ACC112 (cell line): Measurements from ENCODE around the gene DLX6.

Experiments used
- H2AFZ ChIP-seq: fragments of 200-600 bp; sonication (generic); one replicate; pipeline ENCODE4 v1.6.0; 2017; ENCODE audit warnings: antibody characterized with exemption, low read length; ENCODE audit not compliant: unreplicated experiment
- H3K27ac ChIP-seq: fragments of 200-600 bp; sonication (generic); 2 replicates; pipeline ENCODE4 v1.5.1; 2014; ENCODE audit warnings: low read depth, mild to moderate bottlenecking, antibody characterized with exemption, low read length, moderate library complexity
- H3K27me3 ChIP-seq: fragments of 200-600 bp; sonication (generic); 2 replicates; pipeline ENCODE4 v1.6.1; 2014; ENCODE audit warnings: mild to moderate bottlenecking, antibody characterized with exemption, low read length, moderate library complexity, mixed read lengths; ENCODE audit not compliant: insufficient read depth
- H3K36me3 ChIP-seq: fragments of 200-600 bp; sonication (generic); 2 replicates; pipeline ENCODE4 v1.6.1; 2016; ENCODE audit warnings: mild to moderate bottlenecking, antibody characterized with exemption, low read length, moderate library complexity, mixed read lengths; ENCODE audit not compliant: insufficient read depth
- H3K4me1 ChIP-seq: fragments of 200-600 bp; sonication (generic); one replicate; pipeline ENCODE4 v1.6.1; 2016; ENCODE audit warnings: low read length, mixed read lengths; ENCODE audit not compliant: insufficient read depth, unreplicated experiment, control insufficient read depth
- H3K4me3 ChIP-seq: fragments of 200-600 bp; sonication (generic); 2 replicates; pipeline ENCODE4 v1.5.1; 2014; ENCODE audit warnings: mild to moderate bottlenecking, low read depth, low read length
- H3K79me2 ChIP-seq: fragments of 200-600 bp; sonication (generic); one replicate; pipeline ENCODE4 v1.6.0; 2016; ENCODE audit warnings: low read length; ENCODE audit not compliant: control insufficient read depth, unreplicated experiment, insufficient read depth

DLX6 gene

GRCh38 chr7:97012365-97013133 is 7.2 kb downstream of the DLX6 start:
- Histone ChIP-seq H2AFZ (no peak overlapping the region), H3K79me2 (no peaks in the 10 kb centered on the region), H3K27ac (no peak overlapping the region), H3K4me1 (peaks cover 4% of the 10 kb centered on the region), H3K36me3 (no peaks in the 10 kb centered on the region), H3K4me3 (no peak overlapping the region), H3K27me3 (peaks cover 35% of the 10 kb centered on the region)

DNA sequence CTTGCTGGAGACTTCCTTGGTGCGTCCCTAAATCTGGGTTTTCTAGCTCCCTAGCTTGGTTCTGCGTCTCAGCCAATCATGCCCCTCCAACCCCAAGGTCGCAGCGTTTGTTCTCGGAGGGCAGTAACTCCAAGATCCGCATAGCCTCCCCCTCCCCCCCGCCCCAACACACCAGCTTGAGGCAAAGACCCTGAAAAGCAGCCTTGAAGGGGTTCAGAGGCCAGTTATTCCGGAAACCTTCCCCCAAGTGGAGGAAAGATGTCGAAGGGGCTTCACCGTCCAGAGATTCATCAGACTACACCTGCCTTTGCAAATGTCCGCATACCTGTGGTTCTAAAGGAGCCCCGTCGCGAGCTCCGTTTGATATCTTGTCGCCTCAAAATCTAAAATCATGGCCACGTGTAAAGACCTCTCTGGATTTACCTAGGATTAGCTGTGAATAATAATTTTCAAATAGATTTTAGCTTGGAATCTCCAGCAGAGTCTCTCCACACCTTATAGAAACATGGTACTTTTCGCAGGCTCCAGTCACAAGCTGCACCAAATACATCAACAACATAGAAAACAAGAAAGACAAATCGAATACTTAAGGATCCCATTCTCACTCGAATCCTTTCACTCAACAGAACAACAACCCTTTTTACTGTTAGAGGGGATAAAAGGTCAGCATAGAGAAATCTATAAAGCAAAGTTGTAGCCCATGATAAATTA is 7.9 kb downstream of the DLX6 start:
- no peak overlapping the region for H3K27ac ChIP-seq
- H3K79me2 ChIP-seq: no peaks in the 10 kb centered on the region
- no peak overlapping the region for H2AFZ ChIP-seq
- H3K27me3 ChIP-seq: peaks cover 43% of the 10 kb centered on the region
- H3K4me1 ChIP-seq: peaks cover 11% of the 10 kb centered on the region
- H3K36me3 ChIP-seq: no peaks in the 10 kb centered on the region
- H3K4me3 ChIP-seq: no peak overlapping the region

DNA sequence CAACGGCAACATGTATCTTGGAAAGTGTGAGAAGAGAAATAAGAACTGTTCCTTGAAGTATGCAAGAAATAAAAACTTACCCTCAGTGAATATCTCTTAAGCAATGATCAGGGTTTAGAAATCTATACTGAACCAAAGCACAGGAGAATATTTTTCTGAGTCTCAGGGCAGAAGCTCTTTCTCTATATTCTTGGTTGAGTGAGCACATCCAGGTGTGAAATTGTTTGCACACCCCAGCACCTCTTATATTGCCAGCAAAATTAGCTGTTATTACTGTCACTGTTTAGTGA is 8.4 kb downstream of the DLX6 start:
- Histone ChIP-seq H3K36me3 (no peaks in the 10 kb centered on the region), H3K4me1 (peaks cover 12% of the 10 kb centered on the region), H2AFZ (no peak overlapping the region), H3K27ac (no peak overlapping the region), H3K4me3 (no peak overlapping the region), H3K27me3 (peaks cover 46% of the 10 kb centered on the region), H3K79me2 (no peaks in the 10 kb centered on the region)

DNA sequence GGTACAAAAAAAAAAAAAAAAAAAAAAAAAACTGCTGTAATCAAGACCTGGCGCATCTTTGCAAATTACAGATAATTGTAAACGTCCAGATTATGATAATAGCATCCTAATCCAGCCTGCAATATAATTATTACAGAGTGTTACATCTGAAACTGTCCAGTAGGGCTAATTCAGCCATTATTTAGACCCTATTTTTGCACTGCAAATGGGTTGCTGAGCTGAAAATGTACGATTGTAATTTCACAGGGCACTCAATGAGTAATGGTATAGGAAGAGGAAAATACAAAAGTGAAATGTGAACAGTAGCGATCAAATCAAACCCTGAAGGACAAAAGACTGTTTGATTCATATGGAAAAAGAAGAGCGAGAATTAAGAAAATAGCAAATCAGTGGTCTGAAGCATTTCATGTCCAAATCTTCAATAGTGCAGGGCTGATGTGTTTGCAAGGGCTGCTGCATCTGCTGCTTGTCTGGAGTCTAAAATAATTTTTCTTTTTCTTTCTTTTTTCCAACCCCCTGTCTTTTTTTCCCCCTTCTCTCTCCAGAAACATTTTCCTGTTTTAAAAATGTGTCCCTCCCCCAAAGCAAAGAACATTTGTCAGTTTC is 8.9 kb downstream of the DLX6 start:
- no peaks in the 10 kb centered on the region for H3K79me2 ChIP-seq
- no peaks in the 10 kb centered on the region for H3K36me3 ChIP-seq
- peaks cover 50% of the 10 kb centered on the region for H3K27me3 ChIP-seq
- no peak overlapping the region for H3K27ac ChIP-seq
- H3K4me3 ChIP-seq: no peak overlapping the region
- peaks cover 12% of the 10 kb centered on the region for H3K4me1 ChIP-seq
- no peak overlapping the region for H2AFZ ChIP-seq

GRCh38 chr7:97015279-97015678 is 9.9 kb downstream of the DLX6 start:
- H2AFZ ChIP-seq: no peak overlapping the region
- H3K4me3 ChIP-seq: no peak overlapping the region
- no peaks in the 10 kb centered on the region for H3K36me3 ChIP-seq
- H3K27ac ChIP-seq: no peak overlapping the region
- no peaks in the 10 kb centered on the region for H3K79me2 ChIP-seq
- peaks cover 57% of the 10 kb centered on the region for H3K27me3 ChIP-seq
- H3K4me1 ChIP-seq: peaks cover 12% of the 10 kb centered on the region

DNA sequence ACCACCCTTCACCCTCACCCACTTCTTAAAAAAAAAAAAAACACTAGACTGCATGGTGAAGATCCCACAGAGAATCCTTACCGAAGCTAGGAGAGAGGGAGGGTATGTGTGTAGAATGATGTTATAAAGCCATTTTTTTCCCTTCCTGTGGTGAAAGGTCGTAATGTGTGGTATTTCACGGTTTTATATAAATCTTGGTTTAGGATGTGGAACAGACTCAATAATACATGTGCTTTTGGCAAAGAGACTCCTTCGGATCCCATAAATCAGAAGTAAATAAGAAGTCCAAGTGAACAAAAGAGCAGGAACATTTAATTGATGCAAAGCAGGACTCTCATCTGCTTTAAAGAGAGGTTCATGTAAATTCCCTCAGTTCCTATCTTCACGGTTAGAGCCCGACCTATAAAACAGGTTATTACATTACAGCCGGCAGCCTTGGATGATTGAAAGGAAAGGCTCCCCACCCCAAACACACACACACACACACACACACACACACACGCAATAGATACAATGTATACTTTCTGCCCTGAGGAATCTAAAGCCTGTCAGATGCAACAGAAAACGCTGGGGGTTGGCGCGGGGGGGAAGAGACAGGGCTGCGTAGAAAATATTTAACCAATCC is 10.5 kb downstream of the DLX6 start:
- Histone ChIP-seq H3K4me1 (peaks cover 12% of the 10 kb centered on the region), H3K27me3 (peaks cover 63% of the 10 kb centered on the region), H2AFZ (no peak overlapping the region), H3K4me3 (peak overlapping the region; percentile 70), H3K36me3 (no peaks in the 10 kb centered on the region), H3K79me2 (no peaks in the 10 kb centered on the region), H3K27ac (no peak overlapping the region)

GRCh38 chr7:97016381-97017191 is 11.2 kb downstream of the DLX6 start:
- Histone ChIP-seq H3K27ac (no peak overlapping the region), H3K4me3 (peak overlapping the region; percentile 70), H2AFZ (peak overlapping the region; percentile 59)

DNA sequence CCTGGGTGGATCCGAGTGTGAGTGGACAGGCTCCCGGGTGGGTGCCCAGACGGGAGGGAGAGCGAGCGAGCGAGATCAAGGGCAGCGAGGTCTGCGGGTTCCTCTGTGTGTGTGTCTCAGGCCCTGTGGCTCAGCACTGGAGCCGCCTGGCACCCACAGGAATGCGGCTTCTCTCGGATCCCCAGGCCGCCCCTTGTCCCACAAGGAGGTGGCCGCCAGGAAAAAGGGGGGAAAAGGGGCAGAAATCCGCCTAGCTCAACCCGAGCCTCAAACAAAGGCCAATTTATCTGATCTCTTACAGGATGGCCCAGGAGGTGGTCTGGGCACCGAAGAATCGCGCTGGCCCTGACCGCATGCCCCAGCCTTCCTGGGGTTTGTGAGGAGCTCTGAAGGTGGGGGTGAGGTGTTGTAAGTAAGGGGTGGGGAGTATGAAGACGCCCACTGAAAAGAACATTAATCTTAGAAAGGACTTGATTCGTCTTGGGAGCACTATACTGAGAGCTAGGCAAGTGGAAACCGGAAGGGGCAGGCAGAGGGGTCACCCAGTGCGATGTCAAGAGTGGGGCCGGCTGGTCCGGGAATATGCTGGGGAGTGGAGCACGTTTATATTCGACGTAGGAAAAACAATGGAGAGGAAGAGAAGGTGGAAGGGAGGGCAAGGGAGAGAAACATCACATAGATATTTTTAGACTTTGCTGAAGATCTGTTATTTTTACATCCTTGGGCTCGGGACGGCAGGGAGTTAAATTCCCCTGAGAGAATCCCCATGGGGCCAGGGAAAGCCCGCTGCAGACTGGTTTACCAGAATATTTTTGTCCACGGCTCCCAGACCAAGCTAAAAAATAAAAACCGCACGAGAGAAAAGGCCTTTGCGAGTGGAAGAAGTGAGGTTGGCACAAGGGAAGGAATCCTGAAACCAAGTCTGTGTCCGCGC is 12.1 kb downstream of the DLX6 start:
- H3K27me3 ChIP-seq: peaks cover 79% of the 10 kb centered on the region
- H3K4me1 ChIP-seq: peaks cover 12% of the 10 kb centered on the region

More at GRCh38 chr7:97016381-97017191, 11.2 kb downstream of the DLX6 start:
- H3K4me1 ChIP-seq: peaks cover 12% of the 10 kb centered on the region
- H3K79me2 ChIP-seq: no peaks in the 10 kb centered on the region
- H3K27me3 ChIP-seq: peaks cover 70% of the 10 kb centered on the region
- H3K36me3 ChIP-seq: no peaks in the 10 kb centered on the region

GRCh38 chr7:97018126-97018601 is 12.8 kb downstream of the DLX6 start:
- H3K27ac ChIP-seq: no peak overlapping the region
- peaks cover 12% of the 10 kb centered on the region for H3K4me1 ChIP-seq
- H3K79me2 ChIP-seq: no peaks in the 10 kb centered on the region
- H3K4me3 ChIP-seq: peak overlapping the region; percentile 70
- no peaks in the 10 kb centered on the region for H3K36me3 ChIP-seq
- peak overlapping the region; percentile 12 for H2AFZ ChIP-seq
- peaks cover 86% of the 10 kb centered on the region for H3K27me3 ChIP-seq

More for the DNA sequence above, 12.1 kb downstream of the DLX6 start:
- peak overlapping the region; percentile 70 for H3K4me3 ChIP-seq
- H2AFZ ChIP-seq: peak overlapping the region; percentile 12
- H3K79me2 ChIP-seq: no peaks in the 10 kb centered on the region
- no peaks in the 10 kb centered on the region for H3K36me3 ChIP-seq
- no peak overlapping the region for H3K27ac ChIP-seq
